Measurements from ENCODE around the gene CEND1. TPM values are rescaled to one million over a fixed set of nuclear protein-coding genes. Genes with fewer than 3 reads are reported as not detected.
A peak's percentile ranks its signal among the peaks of the same experiment; 100 is the strongest.

CEND1 gene
- total and polyA plus RNA-seq, 2 donors (not counting 1 experiment from before 2014, with no cell fraction given), result 0.25 to 1.3 TPM

GRCh38 chr11:837990-838307, 48.1 kb upstream of the CEND1 start:
- Histone ChIP-seq H3K4me1 (ENCODE audit: control insufficient read depth, extremely low read depth, insufficient read depth, low read length) (peaks cover 26% of the 10 kb centered on the region), H3K4me2 (ENCODE audit: extremely low read depth, insufficient read depth, low read length) (peak overlapping the region; percentile 13), H2AFZ (ENCODE audit: low read length) (no peak overlapping the region), H4K20me1 (ENCODE audit: control insufficient read depth, extremely low read depth, insufficient read depth, low read length) (peaks cover 5% of the 10 kb centered on the region), H3K79me2 (ENCODE audit: control insufficient read depth, insufficient read depth, low read length) (peaks cover 78% of the 10 kb centered on the region), H3K4me3 (replicated peaks in 1 of 4; ENCODE audit: control extremely low read depth in 1 of 4, insufficient read depth in 1 of 4, low read depth in 3 of 4, low read length in 4 of 4) (no peak overlapping the region), H3K27me3 (ENCODE audit: control insufficient read depth, insufficient read depth, low read length) (no peaks in the 10 kb centered on the region), H3K36me3 (ENCODE audit: control insufficient read depth, insufficient read depth, low read length) (peaks cover 45% of the 10 kb centered on the region), H3K27ac (ENCODE audit: insufficient read depth, low read length) (no peak overlapping the region), H3K9ac (ENCODE audit: insufficient read depth, low read length) (no peak overlapping the region), H3K9me3 (ENCODE audit: control insufficient read depth, insufficient read depth, low read depth, low read length) (no peaks in the 10 kb centered on the region)
- DNase-seq (ENCODE audit: low read depth in 2 of 2), result no peak
- TF ChIP-seq CTCF (conservative IDR thresholded peaks at IDR 0.05 in 1 of 2, IDR thresholded peaks at IDR 0.05 in 1 of 2; ENCODE audit: low read depth in 1 of 2, low read length in 2 of 2), result no peak
- TF ChIP-seq EZH2 (IDR thresholded peaks at IDR 0.05; ENCODE audit: low read length, missing control alignments), result no peak

- peaks cover 28% of the 10 kb centered on the region for H3K4me1 ChIP-seq (ENCODE audit: control insufficient read depth, extremely low read depth, insufficient read depth, low read length)
- no peak overlapping the region for H2AFZ ChIP-seq (ENCODE audit: low read length)
- TF ChIP-seq CTCF (conservative IDR thresholded peaks at IDR 0.05 in 1 of 2, IDR thresholded peaks at IDR 0.05 in 1 of 2; ENCODE audit: low read depth in 1 of 2, low read length in 2 of 2) (no peak), EZH2 (IDR thresholded peaks at IDR 0.05; ENCODE audit: low read length, missing control alignments) (no peak)
- no peak for DNase-seq (ENCODE audit: low read depth in 2 of 2)
- H4K20me1 ChIP-seq (ENCODE audit: control insufficient read depth, extremely low read depth, insufficient read depth, low read length), result peaks cover 5% of the 10 kb centered on the region
- no peak overlapping the region for H3K4me3 ChIP-seq (replicated peaks in 1 of 4; ENCODE audit: control extremely low read depth in 1 of 4, insufficient read depth in 1 of 4, low read depth in 3 of 4, low read length in 4 of 4)
- peaks cover 45% of the 10 kb centered on the region for H3K36me3 ChIP-seq (ENCODE audit: control insufficient read depth, insufficient read depth, low read length)
- no peak overlapping the region for H3K27ac ChIP-seq (ENCODE audit: insufficient read depth, low read length)
- peaks cover 78% of the 10 kb centered on the region for H3K79me2 ChIP-seq (ENCODE audit: control insufficient read depth, insufficient read depth, low read length)
- no peaks in the 10 kb centered on the region for H3K27me3 ChIP-seq (ENCODE audit: control insufficient read depth, insufficient read depth, low read length)
- H3K9me3 ChIP-seq (ENCODE audit: control insufficient read depth, insufficient read depth, low read depth, low read length), result no peaks in the 10 kb centered on the region
- H3K4me2 ChIP-seq (ENCODE audit: extremely low read depth, insufficient read depth, low read length), result peak overlapping the region; percentile 13
- no peak overlapping the region for H3K9ac ChIP-seq (ENCODE audit: insufficient read depth, low read length)
Observed at GRCh38 chr11:837189-837989, 47.5 kb upstream of the CEND1 start.

- no peak overlapping the region for H3K4me3 ChIP-seq (replicated peaks in 1 of 4; ENCODE audit: control extremely low read depth in 1 of 4, insufficient read depth in 1 of 4, low read depth in 3 of 4, low read length in 4 of 4)
- H2AFZ ChIP-seq (ENCODE audit: low read length), result no peak overlapping the region
- H3K27me3 ChIP-seq (ENCODE audit: control insufficient read depth, insufficient read depth, low read length), result no peaks in the 10 kb centered on the region
- peaks cover 3% of the 10 kb centered on the region for H4K20me1 ChIP-seq (ENCODE audit: control insufficient read depth, extremely low read depth, insufficient read depth, low read length)
- H3K27ac ChIP-seq (ENCODE audit: insufficient read depth, low read length), result no peak overlapping the region
- H3K36me3 ChIP-seq (ENCODE audit: control insufficient read depth, insufficient read depth, low read length), result peaks cover 45% of the 10 kb centered on the region
- no peak overlapping the region for H3K4me2 ChIP-seq (ENCODE audit: extremely low read depth, insufficient read depth, low read length)
- peaks cover 34% of the 10 kb centered on the region for H3K4me1 ChIP-seq (ENCODE audit: control insufficient read depth, extremely low read depth, insufficient read depth, low read length)
- TF ChIP-seq EZH2 (IDR thresholded peaks at IDR 0.05; ENCODE audit: low read length, missing control alignments) (no peak), CTCF (conservative IDR thresholded peaks at IDR 0.05 in 1 of 2, IDR thresholded peaks at IDR 0.05 in 1 of 2; ENCODE audit: low read depth in 1 of 2, low read length in 2 of 2) (no peak)
- no peak for DNase-seq (ENCODE audit: low read depth in 2 of 2)
- H3K79me2 ChIP-seq (ENCODE audit: control insufficient read depth, insufficient read depth, low read length), result peaks cover 72% of the 10 kb centered on the region
- H3K9ac ChIP-seq (ENCODE audit: insufficient read depth, low read length), result no peak overlapping the region
- no peaks in the 10 kb centered on the region for H3K9me3 ChIP-seq (ENCODE audit: control insufficient read depth, insufficient read depth, low read depth, low read length)
Observed at GRCh38 chr11:836700-837099, 46.8 kb upstream of the CEND1 start.
